ENCODE measurements around the gene NID1. TPM values are rescaled to one million over a fixed set of nuclear protein-coding genes. Genes with fewer than 3 reads are reported as not detected.
A peak's percentile ranks its signal among the peaks of the same experiment; 100 is the strongest.

NID1 gene
- total and polyA plus RNA-seq, 2 of the 4 experiments (the other 2 are of a cell fraction): 21.9 to 83.3 TPM

GRCh38 chr1:235938709-235939479, 126.0 kb downstream of the NID1 start:
- Histone ChIP-seq H3K36me3 (ENCODE audit: control insufficient read depth, insufficient read depth, low read length) (no peaks in the 10 kb centered on the region), H4K5ac (ENCODE audit: low read depth, low read length) (peak overlapping the region; percentile 8; the same call in 1 of the 2 replicates), H3K9me3 (ENCODE audit: control insufficient read depth, insufficient read depth, low read length) (peaks cover 5% of the 10 kb centered on the region), H3K4me1 (ENCODE audit: control insufficient read depth, insufficient read depth, low read length) (peaks cover 11% of the 10 kb centered on the region), H3K4me3 (ENCODE audit: insufficient read depth, low read depth, low read length) (no peak overlapping the region), H3K27ac (ENCODE audit: insufficient read depth, low read length) (no peak overlapping the region), H3K14ac (replicated peaks; ENCODE audit: low read depth, low read length) (peak overlapping the region; percentile 40; the same call in 1 of the 2 replicates), H4K20me1 (ENCODE audit: insufficient read depth, low read length) (no peaks in the 10 kb centered on the region), H2AK5ac (ENCODE audit: low read depth, low read length) (peak overlapping the region; percentile 91; the same call in 1 of the 2 replicates), H3K18ac (ENCODE audit: low read depth, low read length) (peak overlapping the region; percentile 82; the same call in 1 of the 2 replicates), H3K23ac (ENCODE audit: low read depth, low read length) (peak overlapping the region; percentile 72), H2BK15ac (ENCODE audit: low read depth, low read length) (peak overlapping the region; percentile 71; the same call in 2 of the 3 replicates), H4K8ac (ENCODE audit: low read depth in 2 of 2, low read length in 2 of 2) (peak overlapping the region in 1 of 2 experiments; percentile 39; a peak in 1 of 4 replicates), H2BK20ac (ENCODE audit: low read depth, low read length) (peak overlapping the region; percentile 98), H3K4ac (ENCODE audit: low read depth, low read length) (peak overlapping the region; percentile 75), H3K4me2 (ENCODE audit: low read depth, low read length) (peak overlapping the region; percentile 78), H3K56ac (ENCODE audit: extremely low read depth, insufficient read depth, low read length) (no peak overlapping the region), H2AFZ (replicated peaks; ENCODE audit: low read length, poor library complexity) (no peak overlapping the region), H3K79me1 (ENCODE audit: low read depth in 1 of 2, low read length in 2 of 2) (no peaks in the 10 kb centered on the region), H3K9ac (ENCODE audit: low read depth, low read length) (no peak overlapping the region), H2BK5ac (ENCODE audit: low read depth, low read length, poor library complexity, severe bottlenecking) (no peak overlapping the region), H2AK9ac (replicated peaks; ENCODE audit: low read depth, low read length, poor library complexity) (no peak overlapping the region), H3K27me3 (ENCODE audit: control insufficient read depth, insufficient read depth, low read length) (no peaks in the 10 kb centered on the region), H3K9me1 (ENCODE audit: insufficient read depth, low read length) (peaks cover 15% of the 10 kb centered on the region), H2BK120ac (ENCODE audit: low read depth, low read length) (peak overlapping the region; percentile 92), H4K91ac (ENCODE audit: insufficient read depth, low read depth, low read length) (peak overlapping the region; percentile 54)
- in situ Hi-C loops (cut with MboI; ENCODE audit: low sequenced_read_pairs): no loop called here
- dilution Hi-C loops (cut with HindIII; ENCODE audit: low sequenced_read_pairs, unreplicated experiment): no loop called here
- ATAC-seq (ENCODE audit: low read depth) (no peak), DNase-seq (no peak)
- BruUV-seq (replicated peaks): no TSS peak
- TF ChIP-seq SMC3 (IDR thresholded peaks at IDR 0.05; ENCODE audit: low read depth, low read length) (no peak), CEBPB (IDR thresholded peaks at IDR 0.05; ENCODE audit: low read depth, low read length) (peak; percentile 18; the same call in 1 of the 2 replicates)
- no CpG with 5 or more reads among the region's 7 CpGs for WGBS, 2 experiments (ENCODE audit: extremely low coverage in 2 of 2, insufficient read length in 1 of 2)
- CTCF ChIA-PET: interaction anchor here (0.7 to 0.9 kb wide), 3 partner anchors 33 to 86 kb away, joined by 3 to 5 read pairs (median 3); no protein-coding TSS in a partner anchor
- intact Hi-C loops (cut with micrococcal nuclease): no loop called here
- POLR2A ChIA-PET (ENCODE audit: unreplicated experiment): no interaction called here
